ENCODE measurements around the gene BCL2A1.

DNA sequence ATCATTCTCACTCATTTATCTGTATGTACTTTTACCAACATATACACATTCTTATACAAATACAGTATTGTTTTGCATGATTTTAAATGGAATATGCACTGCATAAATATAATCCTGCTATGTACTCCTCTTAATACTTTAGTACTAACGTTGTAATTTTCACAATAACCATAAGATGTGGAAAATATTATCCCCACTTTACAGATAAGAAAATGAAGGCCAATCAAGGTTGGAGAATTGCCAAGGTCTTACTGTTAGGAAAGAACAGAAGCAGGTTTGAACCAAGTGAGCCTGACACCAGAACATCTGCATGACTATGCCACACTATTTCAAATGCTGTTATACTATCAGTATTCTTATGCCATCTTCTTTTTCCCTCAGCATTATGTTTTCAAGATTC is 32.9 kb downstream of the BCL2A1 start:
- TF ChIP-seq EZH2phosphoT487 (IDR thresholded peaks at IDR 0.05; ENCODE audit: borderline replicate concordance, low read length), result no peak
- TF ChIP-seq, protein P1, sequence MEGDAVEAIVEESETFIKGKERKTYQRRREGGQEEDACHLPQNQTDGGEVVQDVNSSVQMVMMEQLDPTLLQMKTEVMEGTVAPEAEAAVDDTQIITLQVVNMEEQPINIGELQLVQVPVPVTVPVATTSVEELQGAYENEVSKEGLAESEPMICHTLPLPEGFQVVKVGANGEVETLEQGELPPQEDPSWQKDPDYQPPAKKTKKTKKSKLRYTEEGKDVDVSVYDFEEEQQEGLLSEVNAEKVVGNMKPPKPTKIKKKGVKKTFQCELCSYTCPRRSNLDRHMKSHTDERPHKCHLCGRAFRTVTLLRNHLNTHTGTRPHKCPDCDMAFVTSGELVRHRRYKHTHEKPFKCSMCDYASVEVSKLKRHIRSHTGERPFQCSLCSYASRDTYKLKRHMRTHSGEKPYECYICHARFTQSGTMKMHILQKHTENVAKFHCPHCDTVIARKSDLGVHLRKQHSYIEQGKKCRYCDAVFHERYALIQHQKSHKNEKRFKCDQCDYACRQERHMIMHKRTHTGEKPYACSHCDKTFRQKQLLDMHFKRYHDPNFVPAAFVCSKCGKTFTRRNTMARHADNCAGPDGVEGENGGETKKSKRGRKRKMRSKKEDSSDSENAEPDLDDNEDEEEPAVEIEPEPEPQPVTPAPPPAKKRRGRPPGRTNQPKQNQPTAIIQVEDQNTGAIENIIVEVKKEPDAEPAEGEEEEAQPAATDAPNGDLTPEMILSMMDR (conservative IDR thresholded peaks at IDR 0.05; ENCODE audit: low read depth, low read length), result no peak
